ENCODE results near the gene SYNGR2.

- TF ChIP-seq MAFG (tag; conservative IDR thresholded peaks at IDR 0.05): no peak
- TF ChIP-seq TRIM28 (IDR thresholded peaks at IDR 0.05): no peak
- TF ChIP-seq YY1 (IDR thresholded peaks at IDR 0.05; ENCODE audit: borderline replicate concordance in 1 of 3, control insufficient read depth in 1 of 3, extremely low read depth in 1 of 3, insufficient read depth in 3 of 3, insufficient read length in 1 of 3, insufficient replicate concordance in 2 of 3, low read depth in 1 of 3, low read length in 2 of 3): no peak
- TF ChIP-seq EZH2 (IDR thresholded peaks at IDR 0.05; ENCODE audit: borderline replicate concordance, low read depth, low read length): no peak
- no peak for TF ChIP-seq POLR2A (conservative IDR thresholded peaks at IDR 0.05)
- TF ChIP-seq TBL1XR1 (IDR thresholded peaks at IDR 0.05; ENCODE audit: low read length in 2 of 2): no peak
- no peak for TF ChIP-seq ZNF197 (CRISPR knock-in tag; IDR thresholded peaks at IDR 0.05; ENCODE audit: low read depth)
Measured at GRCh38 chr17:78205124-78205775, 36.9 kb downstream of the SYNGR2 start.

Measured in K562 (cell line).